ENCODE results near the gene AHRR. TPM values are rescaled to one million over a fixed set of nuclear protein-coding genes. Genes with fewer than 3 reads are reported as not detected.
A peak's percentile ranks its signal among the peaks of the same experiment; 100 is the strongest.
"Not testable (repeated sequence)": the region's sequence is repeated elsewhere in the genome, so short reads cannot be mapped to it uniquely, and the experiment has no call there.

The AHRR gene
- total RNA-seq, 1 donor from 2014 or later: 11.3 TPM

DNA sequence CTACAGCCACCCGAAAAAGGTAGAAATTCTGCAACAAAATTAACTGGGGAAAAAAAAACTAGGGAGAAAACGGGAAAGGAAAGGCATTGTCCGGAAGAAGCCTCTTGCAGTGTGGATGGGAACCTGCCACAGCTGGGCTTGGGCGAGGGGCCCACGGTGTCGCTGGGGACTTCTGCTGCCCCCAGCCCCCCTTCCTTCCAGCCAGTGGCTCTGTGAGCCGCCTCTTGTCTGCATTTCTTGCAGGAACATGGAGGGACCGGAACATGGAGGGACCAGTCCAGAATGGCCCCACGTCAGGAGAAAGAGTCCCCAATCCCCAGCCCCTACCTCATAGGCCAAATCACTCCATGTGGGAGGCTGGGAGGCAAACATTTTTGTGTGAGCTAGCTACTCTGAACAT is 84.5 kb downstream of the AHRR start:
- intact Hi-C loops (cut with DNase I): no loop called here
- Histone ChIP-seq H3K4me3 (no peak overlapping the region), H3K36me3 (no peaks in the 10 kb centered on the region), H3K27me3 (no peaks in the 10 kb centered on the region), H3K9me3 (no peaks in the 10 kb centered on the region), H3K4me1 (no peaks in the 10 kb centered on the region), H3K27ac (no peak overlapping the region)
- TF ChIP-seq, protein P1, sequence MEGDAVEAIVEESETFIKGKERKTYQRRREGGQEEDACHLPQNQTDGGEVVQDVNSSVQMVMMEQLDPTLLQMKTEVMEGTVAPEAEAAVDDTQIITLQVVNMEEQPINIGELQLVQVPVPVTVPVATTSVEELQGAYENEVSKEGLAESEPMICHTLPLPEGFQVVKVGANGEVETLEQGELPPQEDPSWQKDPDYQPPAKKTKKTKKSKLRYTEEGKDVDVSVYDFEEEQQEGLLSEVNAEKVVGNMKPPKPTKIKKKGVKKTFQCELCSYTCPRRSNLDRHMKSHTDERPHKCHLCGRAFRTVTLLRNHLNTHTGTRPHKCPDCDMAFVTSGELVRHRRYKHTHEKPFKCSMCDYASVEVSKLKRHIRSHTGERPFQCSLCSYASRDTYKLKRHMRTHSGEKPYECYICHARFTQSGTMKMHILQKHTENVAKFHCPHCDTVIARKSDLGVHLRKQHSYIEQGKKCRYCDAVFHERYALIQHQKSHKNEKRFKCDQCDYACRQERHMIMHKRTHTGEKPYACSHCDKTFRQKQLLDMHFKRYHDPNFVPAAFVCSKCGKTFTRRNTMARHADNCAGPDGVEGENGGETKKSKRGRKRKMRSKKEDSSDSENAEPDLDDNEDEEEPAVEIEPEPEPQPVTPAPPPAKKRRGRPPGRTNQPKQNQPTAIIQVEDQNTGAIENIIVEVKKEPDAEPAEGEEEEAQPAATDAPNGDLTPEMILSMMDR (IDR thresholded peaks at IDR 0.05): no peak
- no peak for ATAC-seq
- peak; percentile 41 for DNase-seq

DNA sequence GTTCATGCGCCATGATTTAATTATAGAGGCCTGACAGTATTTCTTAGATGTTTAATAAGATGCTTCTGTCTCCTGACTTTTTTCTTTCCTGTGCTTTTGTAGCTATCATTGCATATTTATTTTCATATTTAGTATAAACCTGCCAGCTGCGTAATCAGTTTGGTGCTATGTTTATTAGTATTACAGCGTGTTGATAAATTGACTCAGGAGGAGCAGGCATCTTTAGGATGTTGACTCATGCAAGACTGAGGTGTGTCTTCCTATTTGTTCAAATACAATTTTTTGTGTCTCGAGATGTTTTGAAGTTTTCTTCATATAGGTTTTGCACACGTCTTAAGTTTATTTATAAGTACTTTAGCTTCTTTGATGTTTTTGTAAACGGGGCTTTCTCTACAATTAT is 85.5 kb downstream of the AHRR start:
- Histone ChIP-seq H3K4me1 (no peaks in the 10 kb centered on the region), H3K27me3 (no peaks in the 10 kb centered on the region), H3K36me3 (no peaks in the 10 kb centered on the region), H3K27ac (no peak overlapping the region), H3K9me3 (no peaks in the 10 kb centered on the region), H3K4me3 (no peak overlapping the region)
- DNase-seq (no peak), ATAC-seq (no peak)
- intact Hi-C loops (cut with DNase I): no loop called here
- TF ChIP-seq, protein P1 (IDR thresholded peaks at IDR 0.05): no peak

DNA sequence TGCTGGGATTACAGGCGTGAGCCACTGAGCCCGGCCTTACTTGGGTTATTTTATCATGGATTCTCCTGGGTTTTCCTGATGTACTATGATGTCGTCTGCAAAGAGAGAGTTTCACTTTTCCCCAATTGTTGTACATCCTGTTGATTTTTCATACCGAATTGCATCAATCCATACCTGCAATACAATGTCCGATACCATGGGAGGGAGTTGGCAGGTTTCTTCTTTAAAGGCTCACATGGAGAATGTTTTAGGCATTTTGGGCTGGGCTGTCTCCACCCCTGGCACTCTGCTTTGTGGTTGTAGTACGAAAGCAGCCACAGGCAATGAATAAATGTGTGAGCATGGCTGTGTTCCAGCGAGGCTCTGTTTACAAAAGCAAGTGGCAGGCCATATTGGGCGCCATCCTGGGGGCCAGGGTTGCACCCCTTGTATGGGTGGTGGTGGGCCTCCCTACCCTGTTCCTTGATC is 86.3 kb downstream of the AHRR start:
- Histone ChIP-seq H3K4me1 (no peaks in the 10 kb centered on the region), H3K27me3 (no peaks in the 10 kb centered on the region), H3K27ac (no peak overlapping the region), H3K9me3 (no peaks in the 10 kb centered on the region), H3K4me3 (no peak overlapping the region), H3K36me3 (no peaks in the 10 kb centered on the region)
- TF ChIP-seq, protein P1 (IDR thresholded peaks at IDR 0.05): no peak
- ATAC-seq (no peak), DNase-seq (peak; percentile 38)
- intact Hi-C loops (cut with DNase I): no loop called here

DNA sequence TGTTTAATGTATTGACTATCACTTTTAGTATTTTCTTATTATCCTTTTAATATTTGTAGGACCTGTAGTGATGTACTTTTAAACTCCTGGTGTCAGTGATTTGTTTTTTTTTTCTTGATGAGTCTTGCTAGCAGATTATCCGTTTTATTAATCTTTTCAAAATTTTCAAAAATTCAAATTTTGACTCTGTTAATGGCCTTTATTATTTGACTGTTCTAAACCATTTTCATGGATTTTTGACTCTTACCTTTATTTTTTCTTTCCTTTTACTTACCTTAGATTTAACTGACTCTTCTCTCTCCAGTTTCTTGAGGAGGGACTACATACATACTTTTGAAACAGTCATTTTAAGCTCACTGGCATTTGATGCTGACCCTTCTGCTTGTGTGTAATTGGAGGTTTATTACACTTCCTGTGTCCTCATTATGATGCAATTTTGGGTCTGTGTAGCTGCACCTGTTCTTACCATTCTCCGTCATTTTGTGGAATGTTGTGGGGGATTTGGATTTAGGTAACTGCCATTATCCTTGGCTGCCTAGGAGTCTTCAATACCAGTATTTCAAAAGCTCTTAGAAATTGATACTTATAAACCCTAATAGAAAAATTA is 89.5 kb downstream of the AHRR start:
- H3K4me3 ChIP-seq: no peak overlapping the region
- H3K4me1 ChIP-seq: peaks cover 4% of the 10 kb centered on the region
- intact Hi-C loops (cut with DNase I): no loop called here
- ATAC-seq (no peak), DNase-seq (no peak)
- no peaks in the 10 kb centered on the region for H3K27me3 ChIP-seq
- H3K27ac ChIP-seq: no peak overlapping the region
- H3K9me3 ChIP-seq: no peaks in the 10 kb centered on the region
- TF ChIP-seq, protein P1 (IDR thresholded peaks at IDR 0.05): no peak
- no peaks in the 10 kb centered on the region for H3K36me3 ChIP-seq

DNA sequence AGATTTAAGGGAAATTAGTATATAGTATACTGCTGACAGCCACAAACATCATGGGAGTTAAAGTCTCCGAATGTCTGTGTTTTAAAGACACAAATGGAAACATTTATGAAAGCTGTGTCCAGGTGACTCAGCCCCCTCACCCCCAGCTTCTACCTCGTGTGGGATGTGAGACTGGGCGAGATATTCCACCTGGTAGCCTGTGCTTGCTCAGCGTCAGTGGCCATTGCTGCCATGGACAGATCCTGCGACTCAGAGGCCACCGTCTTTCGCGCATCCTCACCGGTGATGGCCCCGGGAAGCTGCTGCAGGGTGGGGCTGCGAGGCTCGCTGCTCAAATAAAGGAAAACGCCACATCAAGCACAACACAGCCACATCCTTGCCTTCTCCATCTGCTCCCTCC is 90.2 kb downstream of the AHRR start:
- H3K9me3 ChIP-seq: no peaks in the 10 kb centered on the region
- H3K36me3 ChIP-seq: no peaks in the 10 kb centered on the region
- no peak overlapping the region for H3K27ac ChIP-seq
- peaks cover 6% of the 10 kb centered on the region for H3K4me1 ChIP-seq
- no peak overlapping the region for H3K4me3 ChIP-seq
- ATAC-seq: no peak
- DNase-seq: peak; percentile 20
- H3K27me3 ChIP-seq: no peaks in the 10 kb centered on the region
- TF ChIP-seq, protein P1 (IDR thresholded peaks at IDR 0.05): no peak
- intact Hi-C loops (cut with DNase I): no loop called here

DNA sequence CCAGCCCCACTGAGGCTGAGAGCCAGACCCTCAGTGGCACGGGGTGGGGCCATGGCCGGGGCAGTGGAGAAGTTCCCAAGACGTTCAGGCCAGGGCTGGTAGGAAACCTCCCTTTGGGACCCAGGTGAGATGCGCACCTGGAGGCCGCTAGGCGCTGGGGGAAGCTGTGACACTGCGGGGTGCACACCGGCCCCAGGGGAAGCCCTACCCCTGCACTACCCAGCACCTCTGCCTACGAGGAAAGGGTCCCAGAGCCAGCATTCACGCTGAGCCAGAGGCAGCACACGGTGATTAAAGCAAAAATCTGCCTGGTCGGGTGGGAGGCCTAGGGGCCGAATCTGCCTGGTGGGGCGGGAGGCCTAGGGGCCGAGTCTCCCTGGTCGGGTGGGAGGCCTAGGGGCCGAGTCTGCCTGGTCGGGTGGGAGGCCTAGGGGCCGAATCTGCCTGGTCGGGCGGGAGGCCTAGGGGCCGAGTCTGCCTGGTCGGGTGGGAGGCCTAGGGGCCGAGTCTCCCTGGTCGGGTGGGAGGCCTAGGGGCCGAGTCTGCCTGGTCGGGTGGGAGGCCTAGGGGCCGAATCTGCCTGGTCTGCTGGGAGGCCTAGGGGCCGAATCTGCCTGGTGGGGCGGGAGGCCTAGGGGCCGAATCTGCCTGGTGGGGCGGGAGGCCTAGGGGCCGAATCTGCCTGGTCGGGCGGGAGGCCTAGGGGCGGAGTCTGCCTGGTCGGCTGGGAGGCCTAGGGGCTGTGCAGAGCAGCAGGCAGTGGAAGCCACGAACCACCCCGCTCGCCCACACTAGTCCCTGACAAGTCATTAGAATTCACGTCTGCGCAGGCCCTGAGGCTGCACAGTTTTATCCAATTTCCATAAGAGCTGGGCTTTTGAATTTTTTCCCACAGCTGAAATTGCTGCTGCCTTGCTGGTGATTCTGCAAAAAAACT is 93.7 kb downstream of the AHRR start:
- intact Hi-C loops (cut with DNase I); H3K27me3 ChIP-seq; H3K4me3 ChIP-seq; H3K36me3 ChIP-seq; H3K4me1 ChIP-seq; H3K9me3 ChIP-seq: not testable (repeated sequence)
- ATAC-seq: peak; percentile 85
- H3K27ac ChIP-seq: peak overlapping the region; percentile 51
- DNase-seq: peak; percentile 85

Data from upper lobe of right lung (tissue), 1 donor.